ENCODE measurements around the gene XNDC1N.

GRCh38 chr11:71964641-71965040 is 36.2 kb upstream of the XNDC1N start:
- TF ChIP-seq, protein P1, sequence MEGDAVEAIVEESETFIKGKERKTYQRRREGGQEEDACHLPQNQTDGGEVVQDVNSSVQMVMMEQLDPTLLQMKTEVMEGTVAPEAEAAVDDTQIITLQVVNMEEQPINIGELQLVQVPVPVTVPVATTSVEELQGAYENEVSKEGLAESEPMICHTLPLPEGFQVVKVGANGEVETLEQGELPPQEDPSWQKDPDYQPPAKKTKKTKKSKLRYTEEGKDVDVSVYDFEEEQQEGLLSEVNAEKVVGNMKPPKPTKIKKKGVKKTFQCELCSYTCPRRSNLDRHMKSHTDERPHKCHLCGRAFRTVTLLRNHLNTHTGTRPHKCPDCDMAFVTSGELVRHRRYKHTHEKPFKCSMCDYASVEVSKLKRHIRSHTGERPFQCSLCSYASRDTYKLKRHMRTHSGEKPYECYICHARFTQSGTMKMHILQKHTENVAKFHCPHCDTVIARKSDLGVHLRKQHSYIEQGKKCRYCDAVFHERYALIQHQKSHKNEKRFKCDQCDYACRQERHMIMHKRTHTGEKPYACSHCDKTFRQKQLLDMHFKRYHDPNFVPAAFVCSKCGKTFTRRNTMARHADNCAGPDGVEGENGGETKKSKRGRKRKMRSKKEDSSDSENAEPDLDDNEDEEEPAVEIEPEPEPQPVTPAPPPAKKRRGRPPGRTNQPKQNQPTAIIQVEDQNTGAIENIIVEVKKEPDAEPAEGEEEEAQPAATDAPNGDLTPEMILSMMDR (IDR thresholded peaks at IDR 0.05) = no peak
- no peak for TF ChIP-seq POLR2A (IDR thresholded peaks at IDR 0.05)
- TF ChIP-seq POLR2AphosphoS5 (IDR thresholded peaks at IDR 0.05; ENCODE audit: insufficient read depth in 1 of 2, low read depth in 1 of 2) = no peak
